AG04449 (cell line): ENCODE results near the gene CD53.

Source experiments
- CTCF ChIA-PET: fragments of 350-600 bp; formaldehyde crosslinking; extraction: SDS; loops from one replicate; lab custom pipeline; 2021; ENCODE audit warnings: antibody characterized with exemption; lab: Yijun Ruan, JAX
- POLR2A ChIA-PET: fragments of 400-600, 350-600 bp; formaldehyde crosslinking; extraction: SDS; loops from one replicate; lab custom pipeline; 2020; ENCODE audit warnings: antibody characterized with exemption, inconsistent platforms; lab: Yijun Ruan, JAX
- DNase-seq: peaks from one replicate; pipeline ENCODE4 v3.0.0-alpha.2; 2010; ENCODE audit warnings: low read depth, low spot score
- H3K4me3 ChIP-seq: 2 replicates; pipeline ENCODE4 v1.5.1; 2011; ENCODE audit warnings: low read depth, mild to moderate bottlenecking, control low read depth, low read length
- TF ChIP-seq, protein P1 (sequence below): IDR thresholded peaks from one replicate; pipeline ENCODE4 v1.5.1; 2011; ENCODE audit warnings: mild to moderate bottlenecking, moderate library complexity, low read length, control low read depth, inconsistent platforms; ENCODE audit not compliant: insufficient read depth; ENCODE audit errors: missing control alignments

CD53 gene

DNA sequence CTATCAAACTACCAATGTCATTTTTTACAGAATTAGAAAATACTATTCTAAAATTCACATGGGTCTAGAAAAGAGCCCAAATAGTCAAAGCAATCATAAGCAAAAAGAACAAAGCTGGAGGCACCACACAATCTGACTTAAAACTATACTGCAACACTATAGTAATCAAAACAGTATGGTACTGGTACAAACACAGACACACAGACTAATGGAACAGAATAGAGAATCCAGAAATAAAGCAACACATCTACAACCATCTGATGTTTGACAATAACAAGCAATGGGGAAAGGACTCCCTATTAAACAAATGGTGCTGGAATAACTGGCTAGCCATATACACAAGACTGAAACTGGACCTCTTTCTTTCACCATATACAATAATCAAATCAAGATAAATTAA, 39.8 kb downstream of the CD53 start:
- TF ChIP-seq, protein P1, sequence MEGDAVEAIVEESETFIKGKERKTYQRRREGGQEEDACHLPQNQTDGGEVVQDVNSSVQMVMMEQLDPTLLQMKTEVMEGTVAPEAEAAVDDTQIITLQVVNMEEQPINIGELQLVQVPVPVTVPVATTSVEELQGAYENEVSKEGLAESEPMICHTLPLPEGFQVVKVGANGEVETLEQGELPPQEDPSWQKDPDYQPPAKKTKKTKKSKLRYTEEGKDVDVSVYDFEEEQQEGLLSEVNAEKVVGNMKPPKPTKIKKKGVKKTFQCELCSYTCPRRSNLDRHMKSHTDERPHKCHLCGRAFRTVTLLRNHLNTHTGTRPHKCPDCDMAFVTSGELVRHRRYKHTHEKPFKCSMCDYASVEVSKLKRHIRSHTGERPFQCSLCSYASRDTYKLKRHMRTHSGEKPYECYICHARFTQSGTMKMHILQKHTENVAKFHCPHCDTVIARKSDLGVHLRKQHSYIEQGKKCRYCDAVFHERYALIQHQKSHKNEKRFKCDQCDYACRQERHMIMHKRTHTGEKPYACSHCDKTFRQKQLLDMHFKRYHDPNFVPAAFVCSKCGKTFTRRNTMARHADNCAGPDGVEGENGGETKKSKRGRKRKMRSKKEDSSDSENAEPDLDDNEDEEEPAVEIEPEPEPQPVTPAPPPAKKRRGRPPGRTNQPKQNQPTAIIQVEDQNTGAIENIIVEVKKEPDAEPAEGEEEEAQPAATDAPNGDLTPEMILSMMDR, result no peak
- H3K4me3 ChIP-seq, result no peak overlapping the region
- ChIA-PET POLR2A (no interaction called here), CTCF (no interaction called here)
- DNase-seq, result no peak

DNA sequence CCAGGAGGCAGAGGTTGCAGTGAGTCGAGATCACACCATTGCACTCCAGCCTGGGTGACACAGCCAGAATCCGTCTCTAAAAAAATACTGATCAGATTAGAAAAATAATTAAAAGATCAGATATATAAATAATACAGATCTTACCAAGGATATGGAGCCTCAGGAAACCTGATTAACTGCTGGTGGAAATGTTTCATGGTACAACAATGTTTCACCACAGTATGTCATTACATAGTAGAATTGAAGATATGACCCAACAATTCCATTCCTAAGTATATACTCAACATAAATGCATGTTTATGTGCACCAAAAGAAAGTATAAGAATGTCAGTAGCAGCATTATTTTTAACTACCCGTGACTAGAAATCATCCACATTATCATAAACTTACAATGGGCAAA, 41.7 kb downstream of the CD53 start:
- CTCF ChIA-PET, result no interaction called here
- TF ChIP-seq, protein P1, result no peak
- H3K4me3 ChIP-seq, result no peak overlapping the region
- POLR2A ChIA-PET, result no interaction called here
- no peak for DNase-seq

DNA sequence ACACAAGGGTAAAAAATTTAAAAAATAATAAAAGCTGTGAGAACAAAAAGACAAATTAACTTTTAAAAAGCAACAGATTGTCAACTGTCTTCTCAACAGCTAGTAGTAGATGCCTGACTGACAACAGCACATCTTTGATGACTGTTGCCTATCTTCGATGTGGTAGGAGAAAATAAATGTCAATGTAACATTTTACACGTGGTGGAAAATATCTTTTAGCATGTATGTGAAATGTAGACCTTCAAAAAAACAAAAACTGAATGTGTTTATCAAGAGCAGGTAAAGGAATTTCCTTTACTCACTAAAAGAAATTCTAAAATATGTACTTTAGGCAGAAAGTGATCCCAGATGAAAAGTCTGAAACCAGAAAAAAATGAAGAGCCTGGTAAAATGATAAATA, 42.9 kb downstream of the CD53 start:
- POLR2A ChIA-PET, result no interaction called here
- CTCF ChIA-PET, result no interaction called here
- TF ChIP-seq, protein P1, result no peak

DNA sequence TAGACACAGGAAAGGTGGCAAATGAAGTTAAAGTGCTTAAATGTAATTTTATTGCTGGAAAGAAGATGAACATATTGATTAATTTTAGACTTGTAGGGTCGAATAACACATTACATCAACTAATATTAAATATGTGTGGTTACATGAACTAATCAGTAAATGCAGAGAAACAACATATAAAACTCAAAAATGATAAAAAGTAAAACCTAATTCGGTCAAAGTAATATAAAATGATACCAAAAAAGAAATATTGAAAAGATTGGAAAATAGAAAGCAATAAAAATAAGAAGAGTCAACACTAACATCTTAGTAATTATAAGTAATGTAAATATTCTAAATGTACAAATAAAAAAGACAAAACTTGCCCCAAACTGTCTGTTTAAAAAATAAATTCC, 43.3 kb downstream of the CD53 start:
- ChIA-PET POLR2A (no interaction called here), CTCF (no interaction called here)
- TF ChIP-seq, protein P1, result no peak
- H3K4me3 ChIP-seq, result no peak overlapping the region
- DNase-seq, result no peak

More for the DNA sequence above, 42.9 kb downstream of the CD53 start:
- H3K4me3 ChIP-seq, result no peak overlapping the region
- DNase-seq, result no peak

DNA sequence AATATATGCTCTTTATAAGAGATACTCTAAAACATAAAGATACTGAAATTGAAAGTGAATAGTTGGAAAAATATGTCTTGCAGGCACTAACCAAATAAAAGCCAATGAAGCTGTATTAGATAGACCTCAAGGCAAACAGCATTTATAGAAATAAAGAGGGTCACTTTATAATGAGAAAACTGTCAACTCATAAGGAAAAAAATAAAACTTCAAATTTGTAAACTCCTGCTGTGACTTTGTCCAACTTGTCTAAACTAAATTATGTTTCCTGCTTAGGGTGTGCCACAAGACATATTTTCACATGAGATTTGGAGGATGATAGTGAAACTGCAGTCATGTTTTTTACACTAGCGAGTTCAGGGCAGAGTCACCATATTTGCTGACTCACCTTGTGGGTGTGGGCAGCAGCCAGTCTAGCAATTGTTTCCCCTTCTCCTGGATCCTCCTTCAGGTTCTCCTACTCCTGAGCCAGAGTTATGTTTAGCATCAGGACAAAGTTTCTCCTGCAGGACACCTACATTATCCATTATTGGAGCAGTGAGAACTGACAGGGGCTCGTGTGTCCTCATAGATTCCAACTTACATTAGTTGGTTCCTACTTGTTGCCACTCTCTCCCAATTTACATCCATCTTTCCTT, 43.8 kb downstream of the CD53 start:
- ChIA-PET CTCF (no interaction called here), POLR2A (no interaction called here)
- H3K4me3 ChIP-seq, result no peak overlapping the region
- TF ChIP-seq, protein P1, result no peak
- no peak for DNase-seq

DNA sequence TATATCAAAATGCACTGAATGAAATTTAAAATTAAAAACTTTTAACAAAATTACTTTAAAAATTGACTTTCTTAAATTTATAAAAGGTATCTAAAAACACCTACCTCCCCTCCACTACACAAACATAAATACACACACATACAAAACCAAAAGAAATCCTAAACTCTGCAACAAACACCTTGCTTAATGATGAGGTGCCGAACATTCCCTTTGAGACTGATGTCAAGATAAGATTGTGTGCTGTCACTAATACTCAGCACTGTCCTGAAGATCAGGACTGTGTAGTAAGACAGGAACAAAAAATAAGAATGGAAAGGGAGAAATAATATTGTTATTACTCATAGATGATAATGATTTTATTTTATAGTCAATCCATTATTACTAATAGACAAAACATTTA, 45.1 kb downstream of the CD53 start:
- no peak overlapping the region for H3K4me3 ChIP-seq
- CTCF ChIA-PET, result no interaction called here

More for the DNA sequence above, 45.1 kb downstream of the CD53 start:
- POLR2A ChIA-PET, result no interaction called here
- DNase-seq, result no peak
- TF ChIP-seq, protein P1, result no peak
